Erythroblast (primary cell): ENCODE data around the gene MOB2.

ENCODE experiments used
- GATA1 ChIP-seq: IDR thresholded peaks from 2 replicates; pipeline ENCODE4 v1.6.1; 2011; ENCODE audit warnings: low read depth, mild to moderate bottlenecking, control low read depth, low read length, moderate library complexity
- POLR2A ChIP-seq: IDR thresholded peaks from 2 replicates; pipeline ENCODE4 v1.6.1; 2011; ENCODE audit warnings: mild to moderate bottlenecking, low read length

DNA sequence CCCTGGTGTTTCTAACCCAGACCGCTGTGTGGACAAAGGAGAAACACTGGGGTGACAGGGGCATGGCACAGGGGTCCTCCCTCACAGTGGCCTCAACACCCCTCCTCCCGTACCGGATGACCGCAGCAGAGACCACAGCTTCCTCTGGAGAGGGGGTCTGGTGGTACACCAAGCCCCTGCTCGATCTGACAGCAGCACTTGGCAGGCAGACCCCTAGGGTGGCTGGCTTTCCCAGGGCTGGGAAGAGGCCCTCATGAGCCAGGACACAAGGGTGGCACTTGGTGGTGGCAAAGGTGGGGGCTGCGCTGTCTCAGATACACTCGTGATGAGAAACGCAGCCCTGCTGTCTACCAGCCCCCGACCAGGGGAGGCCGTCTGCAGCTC lies 46.8 kb upstream of the MOB2 start:
- TF ChIP-seq POLR2A (no peak), GATA1 (no peak)
